HCT116 (cell line): Measurements from ENCODE around the gene CACNG3. TPM values are rescaled to one million over a fixed set of nuclear protein-coding genes. Genes with fewer than 3 reads are reported as not detected.

ENCODE experiments used
- ATAC-seq: fragments of 200-7000 bp; cut with Tn5 transposase; 2 replicates; pipeline ENCODE4 v1.9.1; 2020; ENCODE audit warnings: mild to moderate bottlenecking, moderate library complexity
- BruUV-seq: library from RNA; stranded (reverse); fragments of 400-500 nt; replicated peaks from 2 replicates; lab custom pipeline; 2021; lab: Mats Ljungman, UMichigan
- CTCF ChIA-PET: fragments of 300-600 bp; sonication (Branson Sonifier 250); formaldehyde crosslinking; loops from one replicate; lab custom pipeline; 2021; ENCODE audit warnings: antibody characterized with exemption; lab: Charles Lee
- POLR2A ChIA-PET: fragments of 300-600, 350-600 bp; sonication (Branson Sonifier 250); formaldehyde crosslinking; loops from one replicate; lab custom pipeline; 2021; ENCODE audit warnings: antibody characterized with exemption; lab: Charles Lee
- RAD21 ChIA-PET, 2 experiments: fragments of 300-600 bp; sonication (Branson Sonifier 250); formaldehyde crosslinking; loops; one replicate each; lab custom pipeline; 2023; ENCODE audit warnings: low total read pairs in 2 of 2; ENCODE audit not compliant: uncharacterized antibody in 2 of 2, unreplicated experiment in 2 of 2, low non-redundant PET in 1 of 2; lab: Charles Lee
- DNase-seq: peaks from one replicate; pipeline ENCODE4 v3.0.0-alpha.2; 2010; ENCODE audit warnings: low read depth, low spot score
- H2AFZ ChIP-seq: fragments of 200-600 bp; shearing (Covaris generic), sonication (generic); 2 replicates; pipeline ENCODE4 v1.6.1; 2017; ENCODE audit warnings: low read depth, mixed run types, mixed read lengths, antibody characterized with exemption, low read length; ENCODE audit not compliant: poor library complexity, severe bottlenecking
- H3K27ac ChIP-seq: 2 replicates; pipeline ENCODE4 v1.5.1; 2012; ENCODE audit warnings: low read depth, low read length
- H3K27me3 ChIP-seq: fragments of 200-600 bp; sonication (generic); 2 replicates; pipeline ENCODE4 v1.6.1; 2016; ENCODE audit warnings: mixed run types, low read length, mixed read lengths; ENCODE audit not compliant: insufficient read depth
- H3K36me3 ChIP-seq, 2 experiments: fragments of 200-500 bp in 1 of 2; fragments of 200-600 bp in 1 of 2; sonication (Bioruptor generic) in 1 of 2; sonication (generic) in 1 of 2; 2 replicates each; pipeline versions ENCODE4 v1.5.1 to v1.6.1; 2014 to 2016; ENCODE audit warnings: low read length in 2 of 2, inconsistent platforms in 1 of 2, mixed read lengths in 1 of 2, mixed run types in 1 of 2; ENCODE audit not compliant: insufficient read depth in 2 of 2, control insufficient read depth in 1 of 2
- H3K4me1 ChIP-seq, 2 experiments: fragments of 200-600 bp in 1 of 2; sonication (generic) in 1 of 2; 2 replicates each; pipeline versions ENCODE4 v1.5.1 to v1.6.1; 2012 to 2017; ENCODE audit warnings: low read length in 2 of 2, inconsistent platforms in 1 of 2, mild to moderate bottlenecking in 1 of 2, mixed read lengths in 1 of 2, mixed run types in 1 of 2, moderate library complexity in 1 of 2; ENCODE audit not compliant: insufficient read depth in 2 of 2, control insufficient read depth in 1 of 2
- H3K4me2 ChIP-seq: fragments of 200-600 bp; sonication (generic); 2 replicates; pipeline ENCODE4 v1.6.1; 2017; ENCODE audit warnings: mixed run types, low read length, mixed read lengths
- H3K4me3 ChIP-seq, 2 experiments: fragments of 200-600 bp in 1 of 2; sonication (generic) in 1 of 2; replicated peaks in 1 of 2; 2 replicates each; pipeline ENCODE4 v1.5.1; 2011 to 2016; ENCODE audit warnings: low read length in 2 of 2, control low read depth in 1 of 2, low read depth in 1 of 2, mild to moderate bottlenecking in 1 of 2, mixed read lengths in 1 of 2, mixed run types in 1 of 2
- H3K79me2 ChIP-seq: fragments of 200-600 bp; sonication (generic); 2 replicates; pipeline ENCODE4 v1.6.1; 2017; ENCODE audit warnings: mild to moderate bottlenecking, mixed run types, low read length, moderate library complexity, mixed read lengths; ENCODE audit not compliant: insufficient read depth
- H3K9ac ChIP-seq: fragments of 200-600 bp; sonication (generic); 2 replicates; pipeline ENCODE4 v1.6.1; 2016; ENCODE audit warnings: low read length, mixed read lengths
- H3K9me2 ChIP-seq: fragments of 200-600 bp; sonication (generic), shearing (Covaris generic); 2 replicates; pipeline ENCODE4 v1.6.1; 2017; ENCODE audit warnings: mixed run types, mild to moderate bottlenecking, moderate library complexity; ENCODE audit not compliant: insufficient read depth
- H3K9me3 ChIP-seq, 2 experiments: fragments of 200-500 bp in 1 of 2; fragments of 200-600 bp in 1 of 2; sonication (Bioruptor generic) in 1 of 2; sonication (generic) in 1 of 2; 2 replicates each; pipeline ENCODE4 v1.6.1; 2014 to 2017; ENCODE audit warnings: low read length in 2 of 2, mixed read lengths in 2 of 2, inconsistent platforms in 1 of 2, low read depth in 1 of 2, mild to moderate bottlenecking in 1 of 2, mixed run types in 1 of 2, moderate library complexity in 1 of 2; ENCODE audit not compliant: control insufficient read depth in 1 of 2, insufficient read depth in 1 of 2
- H4K20me1 ChIP-seq: fragments of 200-600 bp; sonication (generic), shearing (Covaris generic); 2 replicates; pipeline ENCODE4 v1.6.1; 2017; ENCODE audit warnings: mixed run types, mild to moderate bottlenecking, moderate library complexity; ENCODE audit not compliant: insufficient read depth
- ATF3 ChIP-seq: IDR thresholded peaks from 2 replicates; pipeline ENCODE4 v1.6.1; 2012
- CBX3 ChIP-seq: IDR thresholded peaks from 2 replicates; pipeline ENCODE4 v1.6.1; 2012; ENCODE audit warnings: low read depth
- CTCF ChIP-seq, 3 experiments: fragments of 200-600 bp in 1 of 3; sonication (generic) in 1 of 3; IDR thresholded peaks in 2 of 3; conservative IDR thresholded peaks in 1 of 3; 2 replicates each; pipeline ENCODE4 v1.5.1; 2012 to 2017; ENCODE audit warnings: low read depth in 2 of 3, low read length in 2 of 3, antibody characterized with exemption in 1 of 3, borderline replicate concordance in 1 of 3, control low read depth in 1 of 3, mild to moderate bottlenecking in 1 of 3, mixed read lengths in 1 of 3, mixed run types in 1 of 3, moderate library complexity in 1 of 3; ENCODE audit not compliant: insufficient read depth in 1 of 3
- EGR1 ChIP-seq: IDR thresholded peaks from 2 replicates; pipeline ENCODE4 v1.6.1; 2012; ENCODE audit warnings: low read depth
- EZH2 ChIP-seq: fragments of 200-600 bp; sonication (generic); IDR thresholded peaks from 2 replicates; pipeline ENCODE4 v1.6.1; 2017; ENCODE audit warnings: antibody characterized with exemption, mixed run types
- MAX ChIP-seq: IDR thresholded peaks from 2 replicates; pipeline ENCODE4 v1.6.1; 2012
- POLR2AphosphoS5 ChIP-seq: IDR thresholded peaks from 2 replicates; pipeline ENCODE4 v1.6.1; 2011; ENCODE audit warnings: mild to moderate bottlenecking, low read depth, low read length, moderate library complexity
- REST ChIP-seq: IDR thresholded peaks from 2 replicates; pipeline ENCODE4 v1.6.1; 2012; ENCODE audit warnings: low read depth
- SP1 ChIP-seq: IDR thresholded peaks from 2 replicates; pipeline ENCODE4 v1.6.1; 2012; ENCODE audit warnings: low read depth
- YY1 ChIP-seq: IDR thresholded peaks from 2 replicates; pipeline ENCODE4 v1.6.1; 2011; ENCODE audit warnings: low read length, low read depth, moderate library complexity, mild to moderate bottlenecking; ENCODE audit not compliant: insufficient replicate concordance; ENCODE audit errors: extremely low read depth
- ZNF274 ChIP-seq: fragments of 200-500 bp; sonication (Bioruptor generic); IDR thresholded peaks from 2 replicates; pipeline ENCODE4 v1.6.1; 2014; ENCODE audit warnings: mild to moderate bottlenecking, low read depth, low read length, inconsistent platforms
- intact Hi-C: fragments of 100-400 bp; cut with micrococcal nuclease; formaldehyde crosslinking; loops from 2 replicates; pipeline ENCODE4 v1.10.0; 2022
- total RNA-seq: library from RNA; stranded (reverse); gene quantifications from one replicate; pipeline ENCODE4 v1.2.1, GENCODE V29; 2021; ENCODE audit not compliant: unreplicated experiment

The CACNG3 gene
- total RNA-seq, 1 experiment from 2014 or later, result not detected

- no peak overlapping the region for H3K4me2 ChIP-seq
- BruUV-seq, result no TSS peak
- peaks cover 35% of the 10 kb centered on the region for H3K27me3 ChIP-seq
- no peaks in the 10 kb centered on the region for H3K9me2 ChIP-seq
- H3K27ac ChIP-seq, result no peak overlapping the region
- no peak for DNase-seq
- no peaks in the 10 kb centered on the region for H3K36me3 ChIP-seq
- no peak for ATAC-seq
- H3K79me2 ChIP-seq, result no peaks in the 10 kb centered on the region
- intact Hi-C loops, result no loop called here
- H3K4me1 ChIP-seq, result no peaks in the 10 kb centered on the region; a peak in 1 of 4 replicates
- TF ChIP-seq EGR1 (no peak), YY1 (no peak), MAX (no peak), POLR2AphosphoS5 (no peak), EZH2 (no peak), SP1 (no peak), ZNF274 (no peak), CTCF (IDR thresholded peaks at IDR 0.05 in 2 of 3, conservative IDR thresholded peaks at IDR 0.05 in 1 of 3; ENCODE audit: borderline replicate concordance in 1 of 3, insufficient read depth in 1 of 3, low read depth in 2 of 3, low read length in 2 of 3) (no peak), CBX3 (no peak), REST (no peak), ATF3 (no peak)
- CTCF ChIA-PET, result no interaction called here
- no peak overlapping the region for H3K9ac ChIP-seq
- H3K9me3 ChIP-seq, result no peaks in the 10 kb centered on the region
- H2AFZ ChIP-seq, result no peak overlapping the region
- H3K4me3 ChIP-seq, result no peak overlapping the region
- H4K20me1 ChIP-seq, result no peaks in the 10 kb centered on the region
- RAD21 ChIA-PET, result no interaction called here
- POLR2A ChIA-PET, result no interaction called here
Measured at GRCh38 chr16:24344784-24345183, 88.6 kb downstream of the CACNG3 start.
